PC-3 (cell line): ENCODE results near the gene UGT1A7. TPM values are rescaled to one million over a fixed set of nuclear protein-coding genes. Genes with fewer than 3 reads are reported as not detected.

Source experiments
- ATAC-seq: fragments of 200-7000 bp; cut with Tn5 transposase; 2 replicates; pipeline ENCODE4 v1.9.1; 2020; ENCODE audit warnings: mild to moderate bottlenecking, moderate library complexity
- BruUV-seq: library from RNA; stranded (reverse); fragments of 400-500 nt; replicated peaks from 2 replicates; lab custom pipeline; 2021; lab: Mats Ljungman, UMichigan
- CTCF ChIA-PET: fragments of 300-600 bp; sonication (Branson Sonifier 250); formaldehyde crosslinking; loops from one replicate; lab custom pipeline; 2022; ENCODE audit warnings: antibody characterized with exemption; lab: Charles Lee
- POLR2A ChIA-PET: fragments of 300-600 bp; sonication (Branson Sonifier 250); formaldehyde crosslinking; loops from one replicate; lab custom pipeline; 2022; ENCODE audit warnings: antibody characterized with exemption; ENCODE audit not compliant: unreplicated experiment; lab: Charles Lee
- DNase-seq: peaks from one replicate; pipeline ENCODE4 v3.0.0-alpha.2; 2015
- H2AFZ ChIP-seq: fragments of 300-600 bp; sonication (generic); 2 replicates; pipeline ENCODE4 v1.6.0; 2016; ENCODE audit warnings: antibody characterized with exemption, low read length
- H3F3A ChIP-seq: fragments of 300-600 bp; sonication (generic); one replicate; pipeline ENCODE4 v1.6.0; 2017; ENCODE audit warnings: antibody characterized with exemption, low read length, control low read depth, mild to moderate bottlenecking; ENCODE audit not compliant: unreplicated experiment
- H3K27ac ChIP-seq: fragments of 300-600 bp; sonication (generic); 2 replicates; pipeline ENCODE4 v1.5.1; 2016; ENCODE audit warnings: mild to moderate bottlenecking, low read length
- H3K27me3 ChIP-seq: fragments of 300-600 bp; sonication (generic); 2 replicates; pipeline ENCODE4 v1.6.1; 2016; ENCODE audit warnings: low read length, mixed read lengths
- H3K36me3 ChIP-seq: fragments of 300-600 bp; sonication (generic); 2 replicates; pipeline ENCODE4 v1.6.1; 2016; ENCODE audit warnings: low read depth, mixed run types, low read length, mixed read lengths
- H3K4me1 ChIP-seq: fragments of 300-600 bp; sonication (generic); 2 replicates; pipeline ENCODE4 v1.5.1; 2016; ENCODE audit warnings: low read length; ENCODE audit not compliant: insufficient read depth
- H3K4me2 ChIP-seq: fragments of 300-600 bp; sonication (generic); 2 replicates; pipeline ENCODE4 v1.6.0; 2016; ENCODE audit warnings: low read length
- H3K4me3 ChIP-seq: fragments of 300-600 bp; sonication (generic); 2 replicates; pipeline ENCODE4 v1.5.1; 2016; ENCODE audit warnings: mild to moderate bottlenecking, low read length, mixed read lengths
- H3K79me2 ChIP-seq: fragments of 300-600 bp; sonication (generic); 2 replicates; pipeline ENCODE4 v1.6.1; 2017; ENCODE audit warnings: low read length, mixed read lengths
- H3K9ac ChIP-seq: fragments of 300-600 bp; sonication (generic); 2 replicates; pipeline ENCODE4 v1.6.0; 2016; ENCODE audit warnings: mild to moderate bottlenecking, low read length
- H3K9me2 ChIP-seq: fragments of 300-600 bp; sonication (generic); replicated peaks from 2 replicates; pipeline ENCODE4 v1.6.1; 2016; ENCODE audit warnings: mixed run types, low read length, mixed read lengths
- H3K9me3 ChIP-seq: fragments of 300-600 bp; sonication (generic); 2 replicates; pipeline ENCODE4 v1.6.1; 2016; ENCODE audit warnings: low read length, mixed read lengths
- H4K20me1 ChIP-seq: fragments of 300-600 bp; sonication (generic); 2 replicates; pipeline ENCODE4 v1.6.1; 2016; ENCODE audit warnings: low read length, mixed read lengths
- CTCF ChIP-seq: fragments of 300-600 bp; sonication (generic); conservative IDR thresholded peaks from 2 replicates; pipeline ENCODE4 v1.5.1; 2017; ENCODE audit warnings: antibody characterized with exemption, low read depth, mild to moderate bottlenecking, low read length
- EZH2 ChIP-seq: fragments of 300-600 bp; sonication (generic); IDR thresholded peaks from one replicate; pipeline ENCODE4 v1.6.1; 2017; ENCODE audit warnings: antibody characterized with exemption, mild to moderate bottlenecking, low read length; ENCODE audit not compliant: unreplicated experiment
- EZH2phosphoT487 ChIP-seq: fragments of 300-600 bp; sonication (generic); IDR thresholded peaks from 2 replicates; pipeline ENCODE4 v1.6.1; 2018; ENCODE audit warnings: mild to moderate bottlenecking, antibody characterized with exemption, low read length, borderline replicate concordance
- intact Hi-C: fragments of 100-400 bp; cut with micrococcal nuclease; formaldehyde crosslinking; loops from 2 replicates; pipeline ENCODE4 v1.9.0; 2023
- total RNA-seq: library from RNA; depleted of rRNA; stranded (reverse); fragments of >200 nt; gene quantifications from 2 replicates; pipeline ENCODE4 v1.2.3, GENCODE V29; 2014

Gene UGT1A7
- total RNA-seq, 1 experiment from 2014 or later: not detected

GRCh38 chr2:233816771-233817170 lies 135.1 kb downstream of the UGT1A7 start:
- H3K27ac ChIP-seq: no peak overlapping the region
- intact Hi-C loops: no loop called here
- no peak overlapping the region for H3K4me2 ChIP-seq

GRCh38 chr2:233817361-233817911 lies 135.7 kb downstream of the UGT1A7 start:
- H3K9ac ChIP-seq: no peak overlapping the region
- no peak overlapping the region for H3K4me2 ChIP-seq
- no peaks in the 10 kb centered on the region for H3K9me3 ChIP-seq
- no peak; the same call in 1 of the 2 replicates for ATAC-seq
- no peak overlapping the region for H3K4me3 ChIP-seq
- ChIA-PET CTCF (no interaction called here), POLR2A (no interaction called here)
- H3F3A ChIP-seq: no peaks in the 10 kb centered on the region
- intact Hi-C loops: no loop called here
- no TSS peak for BruUV-seq
- no peaks in the 10 kb centered on the region for H3K27me3 ChIP-seq
- H3K9me2 ChIP-seq: no peaks in the 10 kb centered on the region
- H3K36me3 ChIP-seq: no peaks in the 10 kb centered on the region
- DNase-seq: no peak
- no peak overlapping the region for H3K27ac ChIP-seq
- no peaks in the 10 kb centered on the region for H3K79me2 ChIP-seq
- no peak overlapping the region for H2AFZ ChIP-seq
- H4K20me1 ChIP-seq: no peaks in the 10 kb centered on the region
- TF ChIP-seq EZH2 (no peak), CTCF (no peak), EZH2phosphoT487 (no peak)
- no peaks in the 10 kb centered on the region for H3K4me1 ChIP-seq

More at GRCh38 chr2:233816771-233817170, 135.1 kb downstream of the UGT1A7 start:
- POLR2A ChIA-PET: no interaction called here
- TF ChIP-seq EZH2: no peak
- no peak for TF ChIP-seq CTCF
- TF ChIP-seq EZH2phosphoT487: no peak
- Histone ChIP-seq H3K79me2 (no peaks in the 10 kb centered on the region), H3F3A (no peaks in the 10 kb centered on the region), H4K20me1 (no peaks in the 10 kb centered on the region), H3K9ac (no peak overlapping the region), H3K36me3 (no peaks in the 10 kb centered on the region), H2AFZ (no peak overlapping the region), H3K27me3 (no peaks in the 10 kb centered on the region), H3K9me3 (no peaks in the 10 kb centered on the region), H3K4me3 (no peak overlapping the region), H3K9me2 (no peaks in the 10 kb centered on the region), H3K4me1 (no peaks in the 10 kb centered on the region)
- CTCF ChIA-PET: no interaction called here
- DNase-seq: no peak
- BruUV-seq: no TSS peak
- no peak for ATAC-seq

GRCh38 chr2:233817995-233818638 lies 136.4 kb downstream of the UGT1A7 start:
- no peaks in the 10 kb centered on the region for H3K9me3 ChIP-seq
- no peak overlapping the region for H2AFZ ChIP-seq
- no peak overlapping the region for H3K27ac ChIP-seq
- H3K4me3 ChIP-seq: no peak overlapping the region
- H3K9ac ChIP-seq: no peak overlapping the region
- H3K9me2 ChIP-seq: no peaks in the 10 kb centered on the region
- H3K79me2 ChIP-seq: no peaks in the 10 kb centered on the region
- BruUV-seq: no TSS peak
- intact Hi-C loops: no loop called here
- H3F3A ChIP-seq: no peaks in the 10 kb centered on the region
- H3K36me3 ChIP-seq: no peaks in the 10 kb centered on the region
- no peak for ATAC-seq
- no peak overlapping the region for H3K4me2 ChIP-seq
- CTCF ChIA-PET: no interaction called here
- POLR2A ChIA-PET: no interaction called here
- no peaks in the 10 kb centered on the region for H3K4me1 ChIP-seq
- no peaks in the 10 kb centered on the region for H3K27me3 ChIP-seq
- TF ChIP-seq EZH2phosphoT487 (no peak), CTCF (no peak), EZH2 (no peak)
- no peaks in the 10 kb centered on the region for H4K20me1 ChIP-seq
- no peak for DNase-seq
